ENCODE data around the gene NGFR. TPM values are rescaled to one million over a fixed set of nuclear protein-coding genes. Genes with fewer than 3 reads are reported as not detected.
"Not testable (repeated sequence)": the region's sequence is repeated elsewhere in the genome, so short reads cannot be mapped to it uniquely, and the experiment has no call there.

Gene NGFR
- polyA plus RNA-seq, 3 donors = 2.6 to 8.2 (median 5.4) TPM

DNA sequence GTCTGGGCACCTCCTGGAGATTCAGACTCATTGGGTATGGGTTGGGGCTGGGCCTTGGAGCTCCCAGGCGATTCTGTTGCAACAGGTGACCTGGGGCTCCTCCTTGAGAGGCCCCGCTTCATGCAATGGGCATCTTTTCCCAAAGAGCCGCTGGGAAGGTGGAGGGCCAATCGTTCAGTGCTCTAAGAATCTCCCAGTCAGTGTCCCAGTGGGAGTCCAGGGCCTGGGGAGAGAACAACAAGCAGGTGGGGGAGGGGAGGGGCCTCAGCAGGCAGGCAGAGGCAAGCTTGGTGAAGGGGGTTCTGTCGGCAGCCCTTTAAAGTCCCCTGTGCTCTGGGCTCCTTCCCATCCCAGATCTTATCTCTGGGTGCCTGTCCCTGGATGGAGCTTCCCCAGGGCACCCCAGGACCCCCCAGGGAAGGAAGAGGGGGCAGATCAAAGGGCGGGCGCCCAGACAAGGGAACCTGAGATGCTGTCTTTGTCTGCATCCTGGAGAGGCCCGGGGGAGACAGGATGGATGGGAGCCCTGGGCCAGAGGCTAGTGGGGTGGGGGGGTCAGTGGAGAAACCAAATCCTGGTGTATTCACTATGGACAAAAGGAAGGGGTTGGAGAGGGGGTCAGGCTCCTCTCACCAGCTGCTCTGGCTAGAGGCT is 50.0 kb downstream of the NGFR start:
- DNase-seq = no peak

DNA sequence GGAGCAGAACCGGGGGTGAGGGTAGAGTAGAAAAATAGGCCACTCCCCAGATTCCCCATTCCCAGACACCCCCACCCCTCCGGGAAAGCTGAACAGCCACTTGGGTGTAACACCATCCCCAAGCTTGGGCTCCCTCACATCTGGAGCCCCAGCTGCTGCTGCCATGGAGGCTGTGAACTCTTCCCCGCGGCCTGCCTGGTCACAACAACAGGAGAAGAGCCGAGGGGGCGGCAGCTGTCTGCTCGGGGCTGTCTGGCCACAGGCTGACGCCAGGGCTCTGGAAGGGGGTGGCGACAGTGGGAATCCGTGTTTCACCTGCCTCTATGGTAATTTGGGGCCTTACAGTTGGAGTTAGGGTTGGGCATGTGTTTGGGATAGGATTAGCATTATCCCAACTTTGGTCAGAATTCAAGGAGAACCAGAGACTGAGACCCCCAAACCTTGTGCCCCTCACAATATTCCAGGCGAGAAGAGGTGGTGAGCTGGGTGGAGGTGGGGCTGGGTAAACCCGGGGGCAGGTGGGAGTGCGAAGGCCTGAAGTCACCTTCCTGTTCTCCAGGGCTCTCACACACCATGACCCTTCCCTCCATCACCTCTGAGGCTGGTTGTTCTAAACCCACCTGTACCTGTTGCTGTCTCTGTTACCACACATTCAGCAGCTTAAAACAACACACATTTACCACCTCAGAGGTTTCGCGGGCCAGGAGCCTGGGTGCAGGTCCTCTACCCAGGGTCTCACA is 50.9 kb downstream of the NGFR start:
- DNase-seq = no peak

DNA sequence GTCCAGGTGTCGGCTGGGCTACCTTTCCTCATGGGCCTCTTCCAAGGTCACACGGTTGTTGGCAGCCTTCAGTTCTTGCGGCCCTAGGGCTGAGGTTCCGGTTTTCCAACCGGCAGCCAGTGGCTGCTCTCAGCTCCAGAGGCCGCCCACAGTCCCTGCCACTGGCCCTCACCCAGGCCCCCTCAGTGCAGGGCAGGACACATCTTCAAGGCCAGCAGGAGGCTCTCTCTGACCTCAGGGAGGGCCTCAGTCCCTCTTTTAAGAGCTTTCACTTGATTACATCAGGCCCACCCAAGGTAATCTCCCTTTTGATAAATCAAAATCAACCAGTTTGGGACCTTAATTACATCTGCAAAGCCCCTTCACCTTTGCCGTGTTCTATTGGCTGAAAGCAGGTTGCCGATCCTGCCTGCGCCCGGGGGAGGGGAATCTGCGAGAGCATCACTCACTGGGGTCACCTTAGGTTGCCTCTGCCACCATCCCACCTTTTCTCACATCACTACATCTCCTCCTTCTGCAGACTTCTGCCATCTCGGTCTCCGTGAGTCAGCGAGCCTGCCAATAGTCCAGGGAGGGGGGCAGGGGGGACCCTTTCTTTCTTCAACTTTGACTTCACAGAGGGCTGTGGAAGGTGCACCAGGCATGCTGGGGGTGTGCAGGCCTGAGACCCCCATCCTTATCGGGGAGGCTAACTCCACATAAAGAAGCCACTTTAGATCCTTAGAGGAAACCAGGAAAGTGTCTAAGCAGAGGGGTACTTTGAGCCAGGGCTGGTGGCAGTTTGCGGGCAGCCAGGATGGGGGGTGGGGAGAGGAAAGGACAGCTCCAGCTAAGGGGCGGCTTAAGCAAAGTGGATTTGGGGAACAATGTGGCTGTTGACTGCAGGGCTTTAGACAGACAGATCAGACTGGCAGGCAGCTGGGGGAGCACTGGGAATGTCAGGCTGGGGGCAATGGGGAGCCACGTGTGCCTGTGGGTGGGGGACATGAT is 51.7 kb downstream of the NGFR start:
- DNase-seq = no peak

DNA sequence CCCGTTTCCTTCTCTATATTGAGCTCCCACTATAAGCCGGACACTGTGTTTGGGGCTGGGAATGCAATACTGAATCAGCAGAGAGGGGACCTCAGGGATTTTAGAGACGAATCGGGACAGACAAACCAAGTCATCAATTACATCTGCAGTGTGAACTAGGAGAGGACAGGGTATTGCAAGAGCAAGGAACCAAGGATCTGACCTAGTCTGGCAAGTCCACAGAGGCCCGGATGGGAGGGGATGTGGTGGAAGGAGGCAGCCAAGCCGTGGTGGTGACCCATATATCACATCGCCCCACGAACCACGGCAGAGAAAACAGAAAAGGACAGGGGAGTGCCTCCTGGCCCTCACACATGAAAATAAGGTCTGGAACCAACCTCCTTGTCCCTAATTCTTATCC is 52.5 kb downstream of the NGFR start:
- no peak for DNase-seq

DNA sequence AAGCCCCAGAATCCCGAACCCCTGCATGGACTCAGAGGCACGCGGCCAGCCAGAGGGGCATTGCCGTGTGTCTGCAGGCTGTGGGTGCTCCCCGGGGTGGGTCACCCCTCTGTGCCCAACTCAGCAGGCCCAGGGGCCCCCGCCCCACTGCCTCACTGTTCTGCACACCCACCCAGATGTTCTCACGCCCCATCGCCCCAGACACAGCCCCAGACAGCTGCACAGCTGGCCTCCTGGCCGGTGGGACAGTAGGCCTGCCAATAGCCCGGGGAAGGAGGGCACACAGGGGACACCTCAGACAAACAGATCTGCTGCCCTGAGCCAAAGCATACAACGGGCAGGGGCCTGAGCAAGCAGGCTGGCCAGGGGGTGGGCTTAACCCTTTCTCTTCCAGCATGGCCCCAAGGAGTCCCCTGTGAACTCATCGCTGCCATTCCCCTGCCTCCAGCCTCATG is 53.0 kb downstream of the NGFR start:
- no peak for DNase-seq

DNA sequence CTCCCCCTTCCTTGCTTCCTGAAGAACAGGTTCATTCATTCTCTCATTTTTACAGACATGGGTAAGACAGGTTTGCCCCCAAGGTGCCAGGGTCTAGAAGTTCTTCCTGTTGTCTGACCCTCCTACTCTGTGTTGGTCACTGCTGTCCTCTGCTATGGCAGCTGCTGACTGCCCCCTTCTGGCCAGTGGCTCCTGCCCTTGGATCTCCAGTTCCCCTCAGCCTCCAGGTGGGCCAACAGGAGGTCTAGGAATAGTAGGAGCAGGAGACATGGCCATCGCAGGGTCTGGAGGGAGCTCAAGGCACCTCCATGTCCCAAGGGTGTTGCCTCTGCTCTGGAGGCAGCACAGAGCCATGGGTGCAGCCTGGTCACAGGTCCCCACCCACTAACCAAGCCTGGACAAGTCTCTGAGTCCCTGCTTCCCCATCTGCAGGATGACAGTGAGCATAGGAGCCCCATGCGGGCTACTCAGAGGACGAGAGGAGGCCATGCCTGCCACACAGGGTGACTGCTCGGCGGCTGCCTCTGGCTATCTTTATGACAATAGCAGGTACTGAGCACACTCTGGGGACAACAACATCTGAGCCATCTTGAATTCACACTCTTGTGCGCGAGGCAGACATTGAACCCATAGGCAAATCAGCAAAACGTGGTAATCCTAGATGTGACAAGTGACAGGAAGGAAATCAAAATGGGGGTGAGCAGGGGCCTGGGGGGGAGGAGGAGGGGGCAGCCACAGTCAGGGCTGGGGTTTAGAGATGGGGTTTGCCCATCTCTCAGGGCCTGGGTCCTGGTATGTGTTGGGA is 53.6 kb downstream of the NGFR start:
- no peak for DNase-seq

DNA sequence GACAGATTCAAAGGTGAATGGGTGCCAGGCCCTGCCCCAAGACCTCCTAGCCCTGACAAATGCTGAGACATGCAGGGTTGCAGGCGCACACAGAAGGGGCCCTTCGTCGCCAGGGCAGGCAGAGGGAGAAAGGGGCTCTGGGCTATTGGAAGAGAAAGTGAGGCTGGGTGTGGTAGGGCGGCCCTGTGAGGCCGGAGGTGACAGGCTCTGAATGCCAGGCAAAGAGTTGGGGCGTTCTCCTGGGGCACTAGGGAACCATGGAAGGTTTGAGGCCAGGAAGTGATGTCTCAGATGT is 54.2 kb downstream of the NGFR start:
- no peak for DNase-seq

DNA sequence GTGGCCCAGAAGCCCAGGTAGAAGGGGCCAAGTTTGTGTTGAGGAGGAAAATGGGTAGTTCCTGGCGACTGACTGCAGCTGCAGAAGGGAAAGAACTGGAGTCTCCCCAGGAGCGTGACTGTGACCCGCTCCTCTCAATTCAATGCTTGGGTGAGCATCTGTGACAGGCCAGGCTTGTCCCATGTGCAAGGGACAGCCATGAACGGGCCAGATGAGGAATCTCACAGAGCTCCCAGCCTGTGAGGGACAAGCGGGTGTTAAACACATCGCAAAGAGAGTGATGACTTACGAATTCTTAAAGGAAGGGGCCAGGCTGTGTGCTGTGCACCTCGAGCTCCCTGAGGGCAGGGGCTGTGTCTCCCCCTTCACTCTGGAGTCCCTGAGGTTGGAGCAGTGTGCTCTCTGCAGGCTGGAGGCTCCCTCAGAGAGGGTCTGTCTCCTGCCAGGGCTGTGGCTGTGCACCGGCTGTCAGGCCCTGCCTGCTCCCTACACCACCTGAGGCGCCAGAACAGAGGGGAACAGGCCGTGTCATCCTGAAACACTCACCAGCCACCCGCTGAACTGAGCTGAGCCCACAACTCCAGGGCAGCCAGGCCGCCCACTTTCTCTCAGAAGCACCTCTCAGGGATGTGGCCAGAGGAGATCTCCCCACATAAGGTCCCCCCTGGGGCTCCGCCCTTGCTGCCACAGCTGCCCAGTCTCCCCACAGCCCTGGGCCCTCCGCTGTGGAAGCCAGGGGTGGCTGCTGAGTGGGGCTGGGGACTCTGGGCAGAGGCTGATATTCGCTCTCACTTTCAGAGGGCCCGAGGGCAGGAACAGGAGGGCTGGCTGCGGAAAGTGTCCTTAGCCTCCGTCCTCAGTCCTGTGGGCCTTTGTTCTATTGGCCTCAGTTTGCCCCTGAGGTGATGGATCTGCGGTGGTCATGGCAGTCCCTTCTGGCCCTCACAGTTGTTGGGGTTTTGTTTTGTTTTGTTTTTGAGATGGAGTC is 54.9 kb downstream of the NGFR start:
- no peak for DNase-seq

DNA sequence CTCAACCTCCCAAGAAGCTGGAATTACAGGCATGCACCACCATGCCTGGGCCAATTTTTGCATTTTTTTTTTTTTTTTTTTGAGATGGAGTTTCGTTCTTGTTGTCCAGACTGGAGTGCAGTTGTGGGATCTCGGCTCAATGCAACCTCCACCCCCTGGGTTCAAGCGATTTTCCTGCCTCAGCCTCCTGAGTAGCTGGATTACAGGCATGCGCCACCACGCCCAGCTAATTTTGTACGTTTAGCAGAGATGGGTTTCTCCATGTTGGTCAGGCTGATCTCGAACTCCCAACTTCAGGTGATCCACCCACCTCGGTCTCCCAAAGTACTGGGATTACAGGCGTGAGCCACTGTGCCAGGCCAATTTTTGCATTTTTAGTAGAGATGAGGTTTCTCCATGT is 55.7 kb downstream of the NGFR start:
- DNase-seq = not testable (repeated sequence)

DNA sequence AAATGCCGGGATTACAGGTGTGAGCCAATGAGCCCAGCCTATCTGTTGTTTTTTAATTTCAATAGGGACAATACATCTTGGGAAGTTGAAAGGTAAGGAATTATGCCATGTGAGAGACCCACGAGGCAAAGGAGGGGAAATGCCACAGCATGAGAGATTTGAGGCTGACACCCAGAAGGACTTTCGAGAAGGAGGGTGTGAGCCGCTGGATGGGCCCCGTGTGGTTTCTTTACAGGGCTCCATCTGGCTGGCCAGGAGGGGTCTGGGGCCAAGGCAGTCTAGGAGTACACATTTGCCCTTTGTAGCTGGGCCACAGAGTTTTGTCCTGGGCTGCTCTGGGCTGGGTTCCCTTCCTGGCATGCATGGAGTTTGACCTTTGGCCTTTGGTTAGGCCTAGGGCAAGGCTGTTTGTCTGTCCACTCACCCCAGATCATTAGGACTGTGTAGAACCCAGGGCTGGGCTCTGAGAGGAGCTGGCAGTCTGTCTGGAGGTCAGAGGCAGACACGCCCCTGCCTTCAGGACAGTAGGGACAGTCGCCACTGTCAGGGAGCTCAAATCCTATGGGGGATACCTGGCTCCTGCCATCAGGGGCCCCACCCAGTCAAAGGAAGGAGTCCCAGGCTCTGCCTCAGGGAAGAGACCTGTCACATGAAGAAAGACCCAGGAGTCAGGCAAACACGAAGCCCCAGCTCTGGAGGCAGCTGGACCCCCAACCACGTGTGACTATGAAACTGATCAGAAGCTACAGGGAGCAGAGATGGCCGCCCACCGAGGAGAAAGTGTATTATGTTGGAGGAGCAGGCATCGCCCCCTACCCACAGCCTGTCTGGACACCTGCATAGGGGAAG is 56.4 kb downstream of the NGFR start:
- DNase-seq = no peak

DNA sequence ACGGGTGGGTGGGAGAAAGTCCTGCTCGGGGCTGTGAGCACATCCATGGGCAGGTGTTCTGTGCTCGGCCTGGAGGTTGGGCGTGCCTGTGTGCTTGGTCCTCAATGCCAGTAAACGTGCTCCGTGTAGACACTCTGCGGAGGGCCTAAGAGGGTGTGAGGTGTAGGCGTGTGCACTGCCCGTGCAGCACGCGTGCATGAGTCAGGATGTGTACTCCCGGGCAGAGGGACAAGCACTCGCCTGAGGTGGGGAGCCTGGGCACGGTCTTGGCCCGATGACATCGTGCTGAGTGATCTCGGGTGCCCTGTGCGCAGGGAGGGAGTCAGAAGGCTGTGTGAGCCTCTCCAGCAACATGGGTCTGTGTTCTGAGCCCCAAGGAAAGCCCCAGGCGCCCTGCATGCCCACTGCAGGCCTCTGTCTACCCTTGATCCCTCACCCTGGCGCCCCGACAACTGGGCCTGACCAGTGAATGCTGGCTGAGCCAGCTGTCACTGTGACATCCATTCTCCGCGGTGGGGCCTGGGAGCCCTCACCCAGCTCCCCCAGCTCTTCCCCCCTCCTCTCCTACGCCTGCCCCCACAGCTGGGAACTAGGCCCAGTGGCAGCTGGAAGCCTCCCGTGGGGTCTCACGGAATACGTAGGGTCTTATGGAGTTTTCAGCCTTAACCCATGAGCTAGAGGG is 57.1 kb downstream of the NGFR start:
- DNase-seq = no peak

DNA sequence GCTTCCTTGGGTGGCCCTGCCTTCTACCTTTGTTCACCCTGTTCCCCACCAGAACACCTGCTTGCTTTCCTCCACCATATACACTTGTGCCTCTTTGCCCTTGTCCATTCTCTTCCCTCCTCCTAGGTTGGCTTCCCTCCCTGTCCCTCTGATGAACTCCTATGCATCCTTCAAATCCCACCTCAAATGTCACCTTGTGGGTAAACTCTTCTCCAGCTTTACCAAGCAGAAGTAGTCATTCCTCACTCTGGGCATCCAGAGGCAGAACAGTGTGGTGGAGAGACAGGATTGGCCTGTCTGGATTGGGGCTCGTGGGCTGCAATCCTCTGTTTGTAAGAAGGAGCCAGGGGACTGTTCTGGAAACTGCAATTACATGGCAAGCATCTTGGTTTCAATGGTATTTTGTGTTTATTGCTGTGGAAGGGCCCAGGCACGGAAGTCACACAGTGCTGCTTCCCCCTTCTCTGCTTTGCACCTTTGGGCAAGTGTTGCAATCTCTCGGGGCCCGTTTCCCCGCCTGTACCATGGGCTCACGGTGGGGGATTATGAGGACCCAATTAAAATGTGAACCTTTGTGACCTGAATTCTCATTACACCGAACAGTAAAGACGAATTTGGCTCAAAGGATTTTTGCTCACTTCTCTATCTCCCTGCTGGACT is 58.7 kb downstream of the NGFR start:
- no peak for DNase-seq

DNA sequence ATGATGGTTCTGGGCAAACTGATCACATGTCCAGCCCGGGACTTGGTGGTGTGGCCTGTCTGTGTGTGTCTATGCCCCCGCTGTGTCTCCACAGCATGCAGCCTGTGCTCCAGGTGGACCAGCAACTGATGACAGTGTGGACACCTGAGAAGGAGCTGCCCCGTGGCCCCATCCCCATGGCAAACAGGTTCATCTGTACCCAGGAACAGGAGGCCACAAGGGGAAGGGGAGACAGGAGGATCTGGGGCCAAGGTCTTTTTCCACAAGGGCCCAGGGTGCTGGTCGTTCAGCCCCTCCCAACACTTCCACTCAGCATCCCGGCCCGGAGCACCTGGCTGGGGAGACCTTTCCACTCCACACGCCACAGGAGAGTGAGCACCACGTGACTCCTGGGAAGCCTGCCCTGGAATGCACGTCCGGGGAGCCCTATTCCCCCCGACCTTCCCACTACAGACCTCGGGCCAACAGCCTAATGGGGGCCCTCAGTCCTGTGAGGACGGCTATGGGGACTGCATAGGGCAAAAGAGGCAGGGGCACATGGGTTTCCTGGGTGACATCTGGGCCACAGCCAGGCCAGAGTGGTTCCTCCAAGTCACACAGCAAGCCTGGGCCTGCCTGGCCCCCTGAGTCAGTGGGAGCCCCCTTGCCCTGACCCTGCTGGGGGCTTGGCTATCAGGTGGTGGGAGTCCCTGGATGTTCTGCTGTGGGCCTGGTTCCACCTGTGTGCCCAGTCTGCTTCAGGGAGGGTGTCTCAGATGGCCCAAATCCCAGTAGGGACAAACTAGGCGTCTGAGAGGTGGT is 59.8 kb downstream of the NGFR start:
- DNase-seq = no peak

DNA sequence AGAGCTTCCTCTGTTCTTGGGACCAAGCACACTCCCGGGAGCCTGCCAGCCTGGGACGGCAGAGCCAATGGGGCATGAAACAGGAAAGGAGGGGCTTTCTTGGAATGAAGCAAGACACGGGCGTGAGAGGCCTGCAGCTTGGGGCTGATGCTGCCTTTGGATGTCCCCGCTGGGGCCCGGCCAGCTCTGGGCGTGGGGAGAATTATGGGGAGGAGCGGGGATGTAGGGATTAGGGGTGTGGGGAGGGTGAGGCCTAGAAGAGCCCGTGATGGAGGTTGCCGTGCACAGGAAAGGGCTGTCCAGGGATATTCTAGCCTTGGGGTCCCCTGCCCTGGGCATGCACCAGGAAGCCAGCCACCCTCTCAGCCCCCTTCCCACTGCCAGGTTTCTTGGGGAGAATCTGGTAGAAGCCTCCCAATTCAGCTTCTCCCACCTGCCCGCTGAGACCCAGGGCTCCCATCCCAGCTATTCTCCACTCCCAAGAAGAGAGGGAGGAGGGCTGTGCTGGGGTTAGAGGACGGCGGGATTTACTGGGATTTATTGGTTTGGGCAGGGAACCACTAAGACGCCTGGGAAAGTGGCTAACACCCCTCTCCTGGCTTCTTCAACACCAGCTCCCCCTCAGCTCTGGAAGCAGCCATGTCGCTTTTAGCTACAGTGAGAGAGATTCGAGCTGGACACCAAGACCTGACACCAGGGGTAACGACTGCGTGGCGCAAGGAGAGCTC is 60.6 kb downstream of the NGFR start:
- peak; percentile 48 for DNase-seq

DNA sequence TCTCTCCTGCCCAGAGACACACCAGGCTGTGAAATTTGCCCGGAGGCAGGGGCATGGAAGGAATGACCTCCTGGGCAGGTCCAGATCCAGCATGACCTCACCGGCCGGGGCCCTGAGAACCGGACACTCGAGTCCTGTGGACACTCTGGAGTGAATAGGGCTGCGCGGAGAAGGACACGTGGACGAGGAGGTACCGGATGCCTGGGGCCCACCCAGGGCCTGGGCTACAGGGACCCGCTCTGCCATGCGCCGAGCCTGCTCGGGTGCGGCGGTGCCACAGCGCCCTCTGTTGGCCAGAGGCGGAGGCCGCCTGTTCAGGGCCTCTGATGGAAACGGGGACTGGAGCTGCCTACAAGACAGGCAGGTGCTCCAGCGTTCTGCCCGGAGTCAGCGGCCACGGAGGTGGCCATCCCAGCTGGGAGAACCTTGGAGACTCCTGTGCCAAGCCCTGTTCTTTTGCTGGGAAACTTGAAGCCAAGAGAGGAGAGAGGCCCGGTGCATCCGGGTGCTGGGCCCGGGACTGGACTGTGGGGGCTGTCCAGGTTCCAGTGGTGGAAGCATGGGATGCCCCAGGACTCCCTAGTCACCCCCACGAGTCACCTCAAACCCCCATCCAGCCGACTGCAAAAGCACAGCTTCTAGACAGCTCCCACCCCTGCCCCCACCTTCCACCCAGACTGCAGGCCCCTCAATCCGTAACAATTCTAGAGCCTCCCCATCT is 61.3 kb downstream of the NGFR start:
- DNase-seq = peak; percentile 60

Data from renal pelvis (tissue), 4 donors.